Coronary artery (tissue), 2 donors: Measurements from ENCODE around the gene DGKH.

ENCODE experiments used
- DNase-seq: peaks from one replicate; pipeline ENCODE4 v3.0.0-alpha.2; 2017; ENCODE audit warnings: low spot score
- H3K27ac ChIP-seq, 2 donors: fragments of 200-600 bp; sonication (generic); one replicate each; pipeline ENCODE4 v1.5.1; 2016 to 2019
- H3K4me3 ChIP-seq: fragments of 200-600 bp; sonication (generic); 2 replicates; pipeline ENCODE4 v1.5.1; 2016; ENCODE audit warnings: mild to moderate bottlenecking, moderate library complexity
- TF ChIP-seq, protein P1 (sequence below): fragments of 200-600 bp; sonication (generic); IDR thresholded peaks from one replicate; pipeline ENCODE4 v1.5.1; 2019; ENCODE audit warnings: antibody characterized with exemption

Gene DGKH

DNA sequence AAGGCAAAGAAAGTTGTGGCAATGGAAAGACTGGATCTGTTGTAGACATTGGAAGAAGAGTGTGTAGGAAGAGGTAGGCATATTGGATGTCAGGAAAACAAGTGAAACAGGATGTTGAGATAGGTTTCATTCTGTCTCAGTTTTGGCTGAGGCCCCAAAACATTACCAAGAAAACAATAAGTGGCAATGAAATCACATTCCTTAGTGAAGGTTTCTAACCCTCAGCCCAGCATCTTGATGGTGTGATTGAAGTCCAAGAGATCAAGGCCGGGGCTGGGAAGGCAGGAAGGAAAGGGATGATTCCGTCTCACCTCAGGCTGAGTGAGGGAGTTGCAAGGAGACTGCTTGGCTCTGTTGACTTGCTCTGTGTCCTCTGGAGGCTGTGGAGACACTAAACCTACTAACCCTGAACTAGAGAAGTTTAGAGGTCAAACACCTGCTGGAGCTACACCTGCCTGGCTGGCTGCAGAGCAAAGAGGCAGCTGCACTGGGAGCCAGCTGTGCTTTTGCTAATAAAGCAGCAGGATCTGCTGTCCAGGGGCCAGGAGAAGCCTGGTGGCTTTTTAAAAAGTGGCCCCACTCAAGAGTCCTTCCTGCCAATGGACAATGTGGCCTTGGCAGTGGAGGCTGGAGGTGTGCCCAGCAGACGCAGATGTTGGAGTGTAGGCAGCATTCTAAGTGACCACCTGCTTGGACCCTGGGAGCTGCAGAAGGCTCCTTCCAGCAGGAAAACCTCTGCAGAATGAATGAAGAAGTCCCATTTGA, 53.6 kb downstream of the DGKH start:
- DNase-seq, result no peak
- H3K27ac ChIP-seq, result no peak overlapping the region
- H3K4me3 ChIP-seq, result no peak overlapping the region
- TF ChIP-seq, protein P1, sequence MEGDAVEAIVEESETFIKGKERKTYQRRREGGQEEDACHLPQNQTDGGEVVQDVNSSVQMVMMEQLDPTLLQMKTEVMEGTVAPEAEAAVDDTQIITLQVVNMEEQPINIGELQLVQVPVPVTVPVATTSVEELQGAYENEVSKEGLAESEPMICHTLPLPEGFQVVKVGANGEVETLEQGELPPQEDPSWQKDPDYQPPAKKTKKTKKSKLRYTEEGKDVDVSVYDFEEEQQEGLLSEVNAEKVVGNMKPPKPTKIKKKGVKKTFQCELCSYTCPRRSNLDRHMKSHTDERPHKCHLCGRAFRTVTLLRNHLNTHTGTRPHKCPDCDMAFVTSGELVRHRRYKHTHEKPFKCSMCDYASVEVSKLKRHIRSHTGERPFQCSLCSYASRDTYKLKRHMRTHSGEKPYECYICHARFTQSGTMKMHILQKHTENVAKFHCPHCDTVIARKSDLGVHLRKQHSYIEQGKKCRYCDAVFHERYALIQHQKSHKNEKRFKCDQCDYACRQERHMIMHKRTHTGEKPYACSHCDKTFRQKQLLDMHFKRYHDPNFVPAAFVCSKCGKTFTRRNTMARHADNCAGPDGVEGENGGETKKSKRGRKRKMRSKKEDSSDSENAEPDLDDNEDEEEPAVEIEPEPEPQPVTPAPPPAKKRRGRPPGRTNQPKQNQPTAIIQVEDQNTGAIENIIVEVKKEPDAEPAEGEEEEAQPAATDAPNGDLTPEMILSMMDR, result no peak

DNA sequence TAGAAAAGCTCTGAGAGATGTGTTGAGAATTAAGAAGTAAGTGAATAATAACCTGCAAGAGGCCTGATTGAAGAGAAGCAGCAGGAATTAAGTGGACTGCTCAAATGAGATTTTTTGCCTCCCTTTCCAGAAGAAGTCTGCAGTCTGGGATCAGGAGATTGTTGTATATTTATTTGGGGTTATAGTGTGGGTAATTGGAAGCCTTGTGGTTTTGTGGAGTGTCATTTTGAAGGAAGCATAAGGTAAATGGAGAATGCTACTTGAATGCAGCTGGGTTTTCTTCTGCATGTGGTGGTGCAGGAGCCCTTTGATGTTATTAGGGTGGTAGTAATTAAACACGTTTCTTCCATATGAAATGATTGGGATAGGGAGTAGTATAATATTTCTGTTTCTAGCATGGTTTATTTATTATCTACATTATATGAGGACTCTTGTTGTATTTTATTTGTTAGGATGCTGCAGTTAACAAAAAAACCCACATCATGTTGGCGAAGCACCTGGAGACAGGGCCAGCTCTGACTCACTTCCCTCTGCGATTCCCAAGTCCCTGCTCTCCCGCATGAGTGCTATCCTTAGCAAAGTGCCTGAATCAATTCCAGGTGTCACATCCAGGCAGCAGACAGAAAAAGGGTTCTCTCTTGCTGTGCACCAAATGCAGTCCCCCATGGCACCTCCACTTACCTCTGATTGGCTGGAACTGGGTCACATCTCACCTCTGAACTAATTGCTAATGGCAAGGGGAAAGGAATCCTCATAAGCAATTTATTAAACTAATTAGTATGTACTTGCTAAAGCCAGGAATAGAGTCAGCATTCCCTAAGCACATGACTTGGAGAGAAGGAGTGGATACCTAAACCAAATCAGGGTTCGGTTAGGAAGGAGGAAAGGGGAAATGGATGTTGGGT, 54.8 kb downstream of the DGKH start:
- TF ChIP-seq, protein P1, result no peak
- no peak for DNase-seq

DNA sequence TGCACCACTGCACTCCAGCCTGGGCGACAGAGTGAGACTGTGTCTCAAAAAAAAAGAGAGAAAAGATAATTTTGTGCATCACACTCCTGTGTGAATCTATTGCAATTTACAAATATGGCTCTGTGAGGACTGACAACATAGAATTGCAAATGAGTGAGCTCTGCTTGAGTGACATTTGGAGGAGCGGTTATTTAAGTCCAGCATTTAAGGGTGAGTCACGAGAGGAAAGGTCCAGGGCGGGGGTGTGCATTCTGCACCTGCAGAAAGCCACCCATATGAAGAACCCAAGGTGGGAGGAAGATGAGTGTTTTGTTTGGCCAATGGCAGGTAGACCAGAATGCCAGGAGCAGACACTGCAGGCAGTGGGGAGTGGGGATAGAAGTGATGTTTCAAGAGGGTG, 58.5 kb downstream of the DGKH start:
- TF ChIP-seq, protein P1, result no peak
- no peak for DNase-seq
- H3K4me3 ChIP-seq, result no peak overlapping the region
- H3K27ac ChIP-seq, result no peak overlapping the region

More for the DNA sequence above, 54.8 kb downstream of the DGKH start:
- Histone ChIP-seq H3K27ac (no peak overlapping the region), H3K4me3 (no peak overlapping the region)

DNA sequence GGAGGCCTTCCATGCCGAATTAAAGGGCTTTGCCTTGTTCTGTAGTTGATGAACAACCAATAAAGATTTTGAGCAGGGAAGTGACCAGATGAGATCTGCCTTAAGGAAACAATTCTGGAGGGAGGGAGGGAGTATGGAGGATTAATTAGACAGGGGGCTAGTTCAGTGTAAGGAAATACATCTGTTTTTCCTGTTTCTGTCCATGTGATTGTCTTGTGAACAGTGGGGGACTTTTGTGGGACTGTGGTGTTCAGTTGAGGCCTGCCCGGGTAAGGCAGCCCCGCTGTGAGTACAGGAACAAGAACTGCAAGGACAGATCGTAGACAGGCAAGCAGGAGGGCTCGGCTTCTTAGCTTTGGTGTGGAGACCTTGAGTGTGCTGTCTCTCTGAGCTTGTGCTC, 59.0 kb downstream of the DGKH start:
- TF ChIP-seq, protein P1, result no peak
- Histone ChIP-seq H3K27ac (no peak overlapping the region), H3K4me3 (no peak overlapping the region)
- no peak for DNase-seq

DNA sequence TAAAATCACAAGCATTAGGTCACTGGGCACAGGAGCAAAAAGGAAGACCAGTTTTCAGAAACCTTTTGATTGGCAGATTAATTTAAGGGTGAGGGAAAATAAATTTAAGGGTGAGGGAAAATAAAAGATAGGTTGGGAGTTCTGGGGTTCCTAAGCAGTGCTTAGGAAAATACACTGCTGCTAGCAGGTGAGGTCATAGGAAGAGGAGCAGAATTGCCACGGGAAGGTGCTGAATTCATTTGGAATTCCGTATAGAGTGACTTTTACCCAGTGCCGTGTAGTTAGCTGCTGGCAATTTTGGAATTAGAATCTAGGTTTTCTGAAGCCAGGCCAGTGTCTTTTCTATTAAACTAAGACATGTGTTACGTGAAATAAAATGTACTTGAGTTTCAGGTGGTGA, 59.8 kb downstream of the DGKH start:
- no peak overlapping the region for H3K4me3 ChIP-seq
- TF ChIP-seq, protein P1, result no peak
- no peak for DNase-seq
- no peak overlapping the region for H3K27ac ChIP-seq

DNA sequence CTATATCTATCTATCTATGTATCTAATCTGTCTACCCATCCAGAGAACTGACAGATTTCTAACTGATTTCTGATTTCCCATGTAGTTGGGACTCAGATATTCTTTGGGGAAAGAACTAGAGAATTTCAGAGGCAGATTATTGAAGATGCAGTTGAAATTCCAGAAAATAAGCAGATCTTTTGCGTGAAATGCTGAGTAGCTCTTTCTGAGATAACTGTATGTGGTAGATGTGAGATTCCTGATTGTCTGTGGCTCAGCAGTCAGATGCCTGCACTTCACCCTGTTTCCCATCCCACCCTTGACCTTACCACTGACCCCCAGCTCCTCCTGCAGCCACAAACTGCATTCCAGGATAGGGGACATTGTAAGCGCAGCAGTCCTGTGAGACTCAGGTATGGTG, 61.5 kb downstream of the DGKH start:
- no peak for DNase-seq
- Histone ChIP-seq H3K27ac (no peak overlapping the region), H3K4me3 (no peak overlapping the region)
- TF ChIP-seq, protein P1, result no peak
